Nephron progenitor cell (in vitro differentiated cells): ENCODE measurements around the gene ERFE.

Experiments
- DNase-seq: peaks from one replicate; pipeline ENCODE4 v3.0.0; 2021
- H3K27ac Mint-ChIP-seq: 2 replicates; pipeline ENCODE4 v1.8.0; 2021; ENCODE audit warnings: mild to moderate bottlenecking, moderate library complexity, mixed read lengths
- H3K27me3 Mint-ChIP-seq: 2 replicates; pipeline ENCODE4 v1.8.0; 2021; ENCODE audit warnings: mild to moderate bottlenecking, low read depth, mixed read lengths; ENCODE audit not compliant: poor library complexity
- H3K36me3 Mint-ChIP-seq: 2 replicates; pipeline ENCODE4 v1.8.0; 2021; ENCODE audit warnings: low read depth, mixed read lengths
- H3K4me1 Mint-ChIP-seq: 2 replicates; pipeline ENCODE4 v1.8.0; 2021; ENCODE audit warnings: mixed read lengths
- H3K4me3 Mint-ChIP-seq: 2 replicates; pipeline ENCODE4 v1.8.0; 2021; ENCODE audit warnings: mild to moderate bottlenecking, moderate library complexity, mixed read lengths
- H3K9me3 Mint-ChIP-seq: 2 replicates; pipeline ENCODE4 v1.8.0; 2021; ENCODE audit warnings: mild to moderate bottlenecking, moderate library complexity, mixed read lengths
- TF ChIP-seq, protein P1 (sequence below): fragments of 200-600 bp; sonication (generic); IDR thresholded peaks from 2 replicates; pipeline ENCODE4 v1.5.0; 2021; ENCODE audit warnings: antibody characterized with exemption

Gene ERFE

DNA sequence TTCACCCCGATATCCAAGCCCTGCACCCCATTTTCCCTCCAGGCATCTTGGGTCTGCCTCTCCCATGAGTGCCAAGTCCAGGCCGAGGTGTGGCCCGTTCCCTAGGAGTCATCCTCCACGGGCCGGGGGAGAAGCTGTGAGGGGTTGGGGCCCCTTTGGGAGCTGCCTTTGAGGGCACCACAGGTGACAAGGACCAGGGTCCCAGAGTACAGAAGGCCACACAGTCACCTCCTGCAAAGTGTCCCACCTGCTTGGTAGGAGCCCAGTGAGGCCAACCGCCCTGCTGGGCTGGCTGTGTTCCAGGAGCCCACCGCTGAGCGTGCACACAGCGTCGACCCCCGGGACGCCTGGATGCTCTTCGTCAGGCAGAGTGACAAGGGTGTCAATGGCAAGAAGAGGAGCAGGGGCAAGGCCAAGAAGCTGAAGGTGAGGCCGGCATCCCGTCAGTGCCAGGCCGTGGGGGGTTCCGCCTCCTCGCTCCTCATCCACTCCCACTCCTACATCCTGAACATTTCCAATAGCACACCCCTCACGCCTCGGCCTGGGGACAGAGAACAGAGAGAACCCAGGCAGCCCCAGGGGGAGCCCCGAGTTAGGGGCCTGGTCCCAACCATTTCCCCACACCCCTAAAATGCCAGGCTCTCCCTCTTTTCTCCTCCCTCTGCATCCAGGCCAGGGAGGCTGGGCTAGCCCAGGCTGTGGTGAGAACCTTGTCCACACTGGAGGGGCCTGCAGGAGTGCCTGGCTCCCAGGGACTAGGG is 2.7 kb downstream of the ERFE start:
- no peak for DNase-seq
- peaks cover 27% of the 10 kb centered on the region for H3K4me1 Mint-ChIP-seq
- peaks cover 84% of the 10 kb centered on the region for H3K27me3 Mint-ChIP-seq
- H3K27ac Mint-ChIP-seq: no peak overlapping the region
- TF ChIP-seq, protein P1, sequence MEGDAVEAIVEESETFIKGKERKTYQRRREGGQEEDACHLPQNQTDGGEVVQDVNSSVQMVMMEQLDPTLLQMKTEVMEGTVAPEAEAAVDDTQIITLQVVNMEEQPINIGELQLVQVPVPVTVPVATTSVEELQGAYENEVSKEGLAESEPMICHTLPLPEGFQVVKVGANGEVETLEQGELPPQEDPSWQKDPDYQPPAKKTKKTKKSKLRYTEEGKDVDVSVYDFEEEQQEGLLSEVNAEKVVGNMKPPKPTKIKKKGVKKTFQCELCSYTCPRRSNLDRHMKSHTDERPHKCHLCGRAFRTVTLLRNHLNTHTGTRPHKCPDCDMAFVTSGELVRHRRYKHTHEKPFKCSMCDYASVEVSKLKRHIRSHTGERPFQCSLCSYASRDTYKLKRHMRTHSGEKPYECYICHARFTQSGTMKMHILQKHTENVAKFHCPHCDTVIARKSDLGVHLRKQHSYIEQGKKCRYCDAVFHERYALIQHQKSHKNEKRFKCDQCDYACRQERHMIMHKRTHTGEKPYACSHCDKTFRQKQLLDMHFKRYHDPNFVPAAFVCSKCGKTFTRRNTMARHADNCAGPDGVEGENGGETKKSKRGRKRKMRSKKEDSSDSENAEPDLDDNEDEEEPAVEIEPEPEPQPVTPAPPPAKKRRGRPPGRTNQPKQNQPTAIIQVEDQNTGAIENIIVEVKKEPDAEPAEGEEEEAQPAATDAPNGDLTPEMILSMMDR: no peak
- no peak overlapping the region for H3K4me3 Mint-ChIP-seq
- H3K36me3 Mint-ChIP-seq: peaks cover 3% of the 10 kb centered on the region
- H3K9me3 Mint-ChIP-seq: no peaks in the 10 kb centered on the region

DNA sequence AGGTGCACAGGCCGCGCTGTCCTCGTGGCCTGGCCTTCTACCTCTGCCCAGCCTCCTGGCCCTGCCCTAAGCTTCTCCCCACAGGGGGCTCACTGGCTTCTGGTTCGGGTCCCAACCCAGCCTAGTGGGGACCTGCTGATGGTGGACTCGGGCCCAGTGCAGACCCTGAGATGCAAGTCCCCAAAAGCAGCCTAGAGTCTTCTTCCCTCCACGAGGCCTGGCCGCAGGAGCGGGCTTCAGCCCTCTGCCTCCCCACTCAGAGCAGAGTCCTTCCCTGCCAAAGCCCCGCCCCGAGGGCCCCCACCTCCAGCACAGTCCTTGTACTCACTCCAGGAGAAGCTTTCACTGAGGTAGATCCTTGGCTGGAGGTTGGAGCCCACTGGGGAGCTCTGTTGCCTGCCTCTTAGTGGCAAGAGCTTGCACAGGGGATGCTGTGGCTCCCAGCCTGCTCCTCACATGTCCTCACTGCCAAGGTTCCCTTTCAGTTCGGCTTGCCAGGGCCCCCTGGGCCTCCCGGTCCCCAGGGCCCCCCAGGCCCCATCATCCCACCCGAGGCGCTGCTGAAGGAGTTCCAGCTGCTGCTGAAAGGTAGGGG is 3.6 kb downstream of the ERFE start:
- no peak overlapping the region for H3K4me3 Mint-ChIP-seq
- no peaks in the 10 kb centered on the region for H3K9me3 Mint-ChIP-seq
- no peak overlapping the region for H3K27ac Mint-ChIP-seq
- peaks cover 3% of the 10 kb centered on the region for H3K36me3 Mint-ChIP-seq
- DNase-seq: no peak
- TF ChIP-seq, protein P1: no peak
- peaks cover 27% of the 10 kb centered on the region for H3K4me1 Mint-ChIP-seq
- peaks cover 77% of the 10 kb centered on the region for H3K27me3 Mint-ChIP-seq

DNA sequence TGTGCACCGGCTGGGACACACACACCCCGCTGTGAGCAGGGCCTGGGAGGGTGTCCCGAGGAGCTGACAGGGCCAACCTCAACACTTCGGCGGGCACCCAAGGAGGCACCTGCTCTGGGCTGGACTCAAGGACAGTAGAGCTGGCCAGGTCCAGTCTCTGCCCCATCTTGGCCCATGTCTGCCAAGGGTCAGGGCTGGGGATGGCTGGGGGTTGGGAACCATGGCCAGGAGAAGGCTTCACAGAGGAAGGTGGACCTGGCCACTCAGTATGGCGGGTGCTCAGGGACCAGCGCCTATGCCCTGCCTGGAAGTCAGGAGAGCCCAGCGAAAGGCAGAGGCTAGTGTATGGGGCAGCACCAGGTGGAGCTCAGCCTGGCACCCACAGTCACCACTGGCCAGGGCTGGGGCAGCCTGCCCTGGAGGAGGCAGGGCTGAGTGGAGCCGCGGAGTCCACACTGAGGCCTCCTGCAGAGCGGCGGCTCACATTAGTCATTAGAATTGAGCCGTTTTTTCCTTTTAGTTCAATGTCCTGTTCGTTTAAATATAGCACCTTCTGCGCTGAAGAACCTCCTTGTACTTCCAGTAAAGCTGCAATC is 4.2 kb downstream of the ERFE start:
- DNase-seq: no peak
- Mint-ChIP-seq H3K27me3 (peaks cover 71% of the 10 kb centered on the region), H3K9me3 (no peaks in the 10 kb centered on the region), H3K4me1 (peaks cover 27% of the 10 kb centered on the region), H3K27ac (no peak overlapping the region), H3K36me3 (peaks cover 3% of the 10 kb centered on the region), H3K4me3 (no peak overlapping the region)
- TF ChIP-seq, protein P1: no peak

DNA sequence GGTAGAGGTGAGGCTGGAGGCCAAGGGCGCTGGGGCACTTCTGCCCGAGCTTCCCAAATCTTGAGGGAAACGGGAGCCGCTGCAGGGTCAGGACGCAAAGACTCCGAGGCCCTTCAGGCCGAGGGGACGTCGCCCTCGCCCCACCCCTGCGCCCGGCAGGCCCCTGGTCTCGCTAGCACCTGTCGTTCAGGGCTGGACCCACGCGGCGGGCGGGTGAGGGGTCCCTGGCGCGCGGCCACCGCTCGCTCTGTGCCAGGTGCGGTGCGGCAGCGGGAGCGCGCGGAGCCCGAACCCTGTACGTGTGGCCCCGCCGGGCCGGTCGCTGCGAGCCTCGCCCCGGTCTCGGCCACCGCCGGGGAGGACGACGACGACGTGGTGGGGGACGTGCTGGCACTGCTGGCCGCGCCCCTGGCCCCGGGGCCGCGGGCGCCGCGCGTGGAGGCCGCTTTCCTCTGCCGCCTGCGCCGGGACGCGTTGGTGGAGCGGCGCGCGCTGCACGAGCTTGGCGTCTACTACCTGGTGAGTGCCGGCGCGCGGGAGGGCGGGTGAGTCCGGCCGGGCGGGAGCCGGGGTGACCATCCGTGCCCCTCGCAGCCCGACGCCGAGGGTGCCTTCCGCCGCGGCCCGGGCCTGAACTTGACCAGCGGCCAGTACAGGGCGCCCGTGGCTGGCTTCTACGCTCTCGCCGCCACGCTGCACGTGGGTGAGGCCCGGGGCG is 4.9 kb downstream of the ERFE start:
- Mint-ChIP-seq H3K4me1 (peaks cover 27% of the 10 kb centered on the region), H3K36me3 (peaks cover 3% of the 10 kb centered on the region), H3K27me3 (peaks cover 66% of the 10 kb centered on the region), H3K4me3 (no peak overlapping the region), H3K9me3 (no peaks in the 10 kb centered on the region), H3K27ac (no peak overlapping the region)
- DNase-seq: peak; percentile 52
- TF ChIP-seq, protein P1: no peak

DNA sequence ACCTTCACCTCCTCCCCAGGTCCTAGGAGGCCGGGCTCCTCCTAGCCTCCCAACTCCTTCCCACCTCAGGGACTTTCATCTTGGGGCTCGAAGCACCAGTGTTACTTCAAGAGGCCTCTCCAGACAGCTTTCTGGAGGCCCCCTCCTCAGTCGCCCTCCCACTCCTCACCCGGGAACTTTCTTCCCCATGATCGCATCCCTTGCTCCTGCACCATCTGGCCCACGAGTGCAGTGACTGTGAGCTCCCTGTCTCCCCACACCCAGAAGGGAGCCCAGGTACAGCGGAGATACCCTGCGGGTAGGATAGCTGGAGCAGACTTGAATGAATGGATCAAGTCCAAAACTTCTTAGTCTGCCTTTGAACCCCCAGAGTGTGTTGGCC is 6.1 kb downstream of the ERFE start:
- H3K4me3 Mint-ChIP-seq: peak overlapping the region; percentile 68
- peaks cover 7% of the 10 kb centered on the region for H3K36me3 Mint-ChIP-seq
- peaks cover 23% of the 10 kb centered on the region for H3K4me1 Mint-ChIP-seq
- no peak for DNase-seq
- H3K27ac Mint-ChIP-seq: no peak overlapping the region
- TF ChIP-seq, protein P1: no peak
- peaks cover 58% of the 10 kb centered on the region for H3K27me3 Mint-ChIP-seq
- no peaks in the 10 kb centered on the region for H3K9me3 Mint-ChIP-seq
